Hepatocyte (in vitro differentiated cells): Measurements from ENCODE around the gene FAM78A.

Experiments used
- CTCF ChIP-seq: fragments of 200-600 bp; sonication (generic); IDR thresholded peaks from 2 replicates; pipeline ENCODE4 v1.5.1; 2016; ENCODE audit warnings: antibody characterized with exemption, mild to moderate bottlenecking; ENCODE audit not compliant: poor library complexity
- EZH2phosphoT487 ChIP-seq: fragments of 200-600 bp; sonication (generic); IDR thresholded peaks from one replicate; pipeline ENCODE4 v1.6.1; 2018; ENCODE audit warnings: antibody characterized with exemption, mild to moderate bottlenecking, low read depth, moderate library complexity; ENCODE audit not compliant: unreplicated experiment, severe bottlenecking

GRCh38 chr9:131277287-131277909 is 1.1 kb upstream of the FAM78A start:
- TF ChIP-seq EZH2phosphoT487 (no peak), CTCF (no peak)
